Neural progenitor cell (in vitro differentiated cells): Measurements from ENCODE around the gene SH3D21. TPM values are rescaled to one million over a fixed set of nuclear protein-coding genes. Genes with fewer than 3 reads are reported as not detected.

Source experiments
- DNase-seq: peaks from one replicate; pipeline ENCODE4 v3.0.0-alpha.2; 2016; ENCODE audit warnings: low spot score
- H2AFZ ChIP-seq: fragments of 200-600 bp; sonication (generic); replicated peaks from 2 replicates; pipeline ENCODE4 v1.6.1; 2016; ENCODE audit warnings: antibody characterized with exemption
- H3F3A ChIP-seq: fragments of 200-600 bp; sonication (generic); 2 replicates; pipeline ENCODE4 v1.6.1; 2016; ENCODE audit warnings: antibody characterized with exemption, low read depth
- H3K27ac ChIP-seq: fragments of 200-600 bp; sonication (generic); 2 replicates; pipeline ENCODE4 v1.5.1; 2016; ENCODE audit warnings: mild to moderate bottlenecking
- H3K27me3 ChIP-seq: fragments of 200-600 bp; sonication (generic); 2 replicates; pipeline ENCODE4 v1.6.1; 2016; ENCODE audit warnings: mild to moderate bottlenecking, moderate library complexity
- H3K36me3 ChIP-seq: fragments of 200-600 bp; sonication (generic); 2 replicates; pipeline ENCODE4 v1.5.1; 2016
- H3K4me1 ChIP-seq: fragments of 200-600 bp; sonication (generic); 2 replicates; pipeline ENCODE4 v1.6.1; 2016; ENCODE audit warnings: mixed run types
- H3K4me2 ChIP-seq: fragments of 200-600 bp; sonication (generic); 2 replicates; pipeline ENCODE4 v1.6.1; 2016
- H3K4me3 ChIP-seq: fragments of 200-600 bp; sonication (generic); 2 replicates; pipeline ENCODE4 v1.5.1; 2016
- H3K79me2 ChIP-seq: fragments of 200-600 bp; sonication (generic); 2 replicates; pipeline ENCODE4 v1.6.1; 2016; ENCODE audit warnings: low read depth
- H3K9ac ChIP-seq: fragments of 200-600 bp; sonication (generic); 2 replicates; pipeline ENCODE4 v1.6.1; 2016
- H3K9me3 ChIP-seq: fragments of 200-600 bp; sonication (generic); 2 replicates; pipeline ENCODE4 v1.5.1; 2016; ENCODE audit warnings: low read depth
- H4K20me1 ChIP-seq: fragments of 200-600 bp; sonication (generic); 2 replicates; pipeline ENCODE4 v1.6.1; 2016; ENCODE audit warnings: low read depth
- H3K27ac Mint-ChIP-seq: 3 replicates; pipeline ENCODE4 v1.8.0; 2021; ENCODE audit warnings: mixed read lengths
- H3K27me3 Mint-ChIP-seq: 2 replicates; pipeline ENCODE4 v1.8.0; 2022; ENCODE audit warnings: low read depth, mild to moderate bottlenecking, inconsistent platforms, moderate library complexity, mixed read lengths; ENCODE audit not compliant: insufficient read depth
- H3K36me3 Mint-ChIP-seq: 3 replicates; pipeline ENCODE4 v1.8.0; 2021; ENCODE audit warnings: mixed read lengths
- H3K4me1 Mint-ChIP-seq: 3 replicates; pipeline ENCODE4 v1.8.0; 2021; ENCODE audit warnings: mixed read lengths
- H3K4me3 Mint-ChIP-seq: 3 replicates; pipeline ENCODE4 v1.8.0; 2021; ENCODE audit warnings: mild to moderate bottlenecking, moderate library complexity, mixed read lengths
- H3K9me3 Mint-ChIP-seq: 3 replicates; pipeline ENCODE4 v1.8.0; 2020; ENCODE audit warnings: mixed read lengths
- EZH2 ChIP-seq: fragments of 200-600 bp; sonication (generic); IDR thresholded peaks from 2 replicates; pipeline ENCODE4 v1.6.1; 2017; ENCODE audit warnings: antibody characterized with exemption, mild to moderate bottlenecking, moderate library complexity
- EZH2phosphoT487 ChIP-seq: fragments of 200-600 bp; sonication (generic); IDR thresholded peaks from 2 replicates; pipeline ENCODE4 v1.6.1; 2017; ENCODE audit warnings: antibody characterized with exemption
- total RNA-seq: library from RNA; depleted of rRNA; stranded (reverse); fragments of >200 nt; gene quantifications from 2 replicates; pipeline ENCODE4 v1.2.3, GENCODE V29; 2015; ENCODE audit warnings: low replicate concordance
- TF ChIP-seq, protein P1 (sequence below): fragments of 200-600 bp; sonication (generic); IDR thresholded peaks from 2 replicates; pipeline ENCODE4 v1.5.1; 2017; ENCODE audit warnings: antibody characterized with exemption, mild to moderate bottlenecking

Gene SH3D21
- total RNA-seq, 1 donor from 2014 or later: 6.1 TPM

DNA sequence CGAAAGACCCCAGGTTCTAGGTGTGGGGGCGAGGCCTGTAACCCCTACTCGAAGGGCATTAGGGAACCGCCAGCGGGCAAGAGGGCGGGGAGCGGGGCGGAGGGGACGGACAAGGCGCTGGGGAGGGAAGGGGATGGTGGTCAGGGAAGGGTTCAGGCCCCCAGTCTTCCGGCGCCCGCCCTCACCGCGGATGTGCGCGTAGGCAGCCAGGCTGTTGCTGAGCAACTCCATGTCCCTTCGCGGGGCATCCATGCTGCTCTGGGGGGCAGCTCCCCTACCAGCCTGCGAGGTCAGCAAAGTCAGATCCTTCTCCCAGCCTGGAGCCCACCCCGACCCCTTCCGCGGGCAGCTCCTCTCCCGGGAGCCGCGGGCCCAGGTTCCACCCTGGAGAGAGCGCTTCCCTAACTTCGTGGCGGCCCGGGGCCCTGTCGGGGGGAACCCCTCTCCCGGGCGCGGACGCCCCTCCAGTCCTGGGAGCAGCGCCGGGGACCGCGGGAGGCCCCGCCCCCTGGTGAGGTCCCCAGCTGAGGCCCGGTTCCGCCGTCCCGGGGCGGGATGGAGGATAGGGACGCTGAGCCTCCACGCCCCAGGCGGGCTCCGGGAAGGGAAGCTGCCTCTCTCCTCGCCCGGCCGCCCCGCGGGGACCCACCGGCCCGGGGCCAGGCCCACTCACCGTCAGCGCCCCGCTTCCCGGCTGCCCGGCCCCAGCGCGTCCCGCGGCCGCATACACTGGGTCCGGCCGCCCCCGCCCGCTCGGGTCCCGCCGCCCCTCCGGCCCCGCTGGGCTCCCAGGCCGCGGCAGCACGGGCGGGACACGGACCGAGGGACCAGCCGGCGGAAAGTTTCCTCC, 16.8 kb downstream of the SH3D21 start:
- H3K27ac Mint-ChIP-seq: no peak overlapping the region
- no peak overlapping the region for H3K27ac ChIP-seq

DNA sequence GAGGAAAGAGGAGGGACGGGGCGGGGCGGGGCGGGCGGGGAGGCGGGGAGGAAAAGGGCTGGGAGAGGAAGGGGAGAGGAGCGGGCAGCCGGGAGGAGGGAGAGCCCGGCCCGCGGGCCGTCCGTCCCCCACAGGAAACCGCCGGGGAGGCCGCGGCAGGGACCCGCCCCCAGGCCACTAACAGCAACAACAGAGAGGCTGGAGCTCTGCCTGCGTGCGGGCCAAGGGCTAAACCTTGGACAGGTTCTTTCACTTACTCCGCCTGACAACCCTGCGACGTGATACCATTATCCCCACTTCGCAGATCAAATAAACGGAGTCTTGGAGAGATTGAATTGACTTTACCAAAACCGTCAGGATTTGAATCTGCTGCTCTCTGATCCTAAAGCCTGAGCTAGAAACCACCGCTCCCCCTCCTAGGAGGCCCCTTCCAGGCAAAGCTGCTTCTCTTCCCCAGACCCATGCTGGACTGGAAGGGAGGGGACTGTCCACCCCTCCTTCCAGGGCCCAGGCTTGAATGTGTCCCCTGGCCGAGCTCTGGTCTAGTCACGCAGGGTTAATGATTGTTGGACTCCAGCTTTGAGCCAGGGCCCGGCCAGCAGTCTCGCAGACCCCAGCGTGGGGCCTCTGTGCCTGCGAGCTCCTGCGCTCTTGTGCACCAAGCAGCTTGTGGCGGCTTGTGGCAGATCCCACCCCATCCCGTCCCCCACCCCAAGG, 17.6 kb downstream of the SH3D21 start, which contains the start of gene EVA1B:
EVA1B (minus strand) TSS at position 10 of the 717 bp plus-strand sequence. CDS start 608 bp downstream, outside the sequence.
- H3K9ac ChIP-seq: no peak within 1 kb of the TSS
- DNase-seq: peak; percentile 75
- H3K9me3 ChIP-seq: no peaks in the 10 kb centered on the region
- H2AFZ ChIP-seq: no peak within 1 kb of the TSS
- peak within 1 kb of the TSS; percentile 78 for H3K4me3 ChIP-seq
- peak within 1 kb of the TSS; percentile 66 for H3K27ac Mint-ChIP-seq
- peaks cover 23% of the 10 kb centered on the region for H3K4me1 ChIP-seq
- H3K79me2 ChIP-seq: no peaks in the 10 kb centered on the region
- peaks cover 32% of the 10 kb centered on the region for H3F3A ChIP-seq
- H3K36me3 ChIP-seq: no peaks in the 10 kb centered on the region
- no peak for TF ChIP-seq EZH2phosphoT487
- H3K4me1 Mint-ChIP-seq: peaks cover 25% of the 10 kb centered on the region
- peaks cover 67% of the 10 kb centered on the region for H3K27me3 ChIP-seq
- no peak within 1 kb of the TSS for H3K27ac ChIP-seq
- no peaks in the 10 kb centered on the region for H3K9me3 Mint-ChIP-seq
- peak within 1 kb of the TSS; percentile 87 for H3K4me3 Mint-ChIP-seq
- H3K27me3 Mint-ChIP-seq: peaks cover 14% of the 10 kb centered on the region
- H4K20me1 ChIP-seq: peaks cover 28% of the 10 kb centered on the region
- peak within 1 kb of the TSS; percentile 95 for H3K4me2 ChIP-seq
- peaks cover 2% of the 10 kb centered on the region for H3K36me3 Mint-ChIP-seq

More for the DNA sequence above, 16.8 kb downstream of the SH3D21 start:
- Histone ChIP-seq H3K27me3 (peaks cover 67% of the 10 kb centered on the region), H3F3A (peaks cover 32% of the 10 kb centered on the region), H3K9ac (no peak overlapping the region), H3K79me2 (no peaks in the 10 kb centered on the region), H2AFZ (no peak overlapping the region), H3K4me1 (peaks cover 23% of the 10 kb centered on the region), H3K36me3 (no peaks in the 10 kb centered on the region), H3K9me3 (no peaks in the 10 kb centered on the region), H3K4me2 (peak overlapping the region; percentile 95), H3K4me3 (peak overlapping the region; percentile 78), H4K20me1 (peaks cover 28% of the 10 kb centered on the region)
- H3K27me3 Mint-ChIP-seq: peaks cover 14% of the 10 kb centered on the region
- peaks cover 5% of the 10 kb centered on the region for H3K36me3 Mint-ChIP-seq
- TF ChIP-seq EZH2phosphoT487 (peak; percentile 75), EZH2 (peak; percentile 71)
- TF ChIP-seq, protein P1, sequence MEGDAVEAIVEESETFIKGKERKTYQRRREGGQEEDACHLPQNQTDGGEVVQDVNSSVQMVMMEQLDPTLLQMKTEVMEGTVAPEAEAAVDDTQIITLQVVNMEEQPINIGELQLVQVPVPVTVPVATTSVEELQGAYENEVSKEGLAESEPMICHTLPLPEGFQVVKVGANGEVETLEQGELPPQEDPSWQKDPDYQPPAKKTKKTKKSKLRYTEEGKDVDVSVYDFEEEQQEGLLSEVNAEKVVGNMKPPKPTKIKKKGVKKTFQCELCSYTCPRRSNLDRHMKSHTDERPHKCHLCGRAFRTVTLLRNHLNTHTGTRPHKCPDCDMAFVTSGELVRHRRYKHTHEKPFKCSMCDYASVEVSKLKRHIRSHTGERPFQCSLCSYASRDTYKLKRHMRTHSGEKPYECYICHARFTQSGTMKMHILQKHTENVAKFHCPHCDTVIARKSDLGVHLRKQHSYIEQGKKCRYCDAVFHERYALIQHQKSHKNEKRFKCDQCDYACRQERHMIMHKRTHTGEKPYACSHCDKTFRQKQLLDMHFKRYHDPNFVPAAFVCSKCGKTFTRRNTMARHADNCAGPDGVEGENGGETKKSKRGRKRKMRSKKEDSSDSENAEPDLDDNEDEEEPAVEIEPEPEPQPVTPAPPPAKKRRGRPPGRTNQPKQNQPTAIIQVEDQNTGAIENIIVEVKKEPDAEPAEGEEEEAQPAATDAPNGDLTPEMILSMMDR: no peak
- H3K4me1 Mint-ChIP-seq: peaks cover 25% of the 10 kb centered on the region
- peak overlapping the region; percentile 83 for H3K4me3 Mint-ChIP-seq
- H3K9me3 Mint-ChIP-seq: no peaks in the 10 kb centered on the region
- peak; percentile 69 for DNase-seq

DNA sequence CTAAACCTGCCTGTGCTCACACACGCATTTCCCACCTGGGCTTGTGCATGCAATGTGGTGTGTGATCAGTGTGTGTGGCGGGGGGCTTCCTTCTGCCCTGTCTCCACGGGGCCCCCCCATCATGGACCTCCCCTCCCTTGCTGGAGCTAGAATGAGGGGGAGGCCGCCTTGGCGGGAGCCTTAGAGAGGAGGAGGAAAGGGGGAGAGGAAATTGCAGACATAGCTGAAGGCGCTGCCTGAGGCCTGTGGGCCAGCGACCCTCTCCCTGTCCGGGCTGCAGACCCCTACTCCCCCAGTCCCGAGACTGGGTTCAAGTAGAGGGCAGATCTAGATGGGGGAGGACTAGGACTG, 18.2 kb downstream of the SH3D21 start:
- Histone ChIP-seq H3K9ac (no peak overlapping the region), H3K79me2 (no peaks in the 10 kb centered on the region), H4K20me1 (peaks cover 28% of the 10 kb centered on the region), H3K4me1 (peaks cover 23% of the 10 kb centered on the region), H3K9me3 (no peaks in the 10 kb centered on the region), H3K4me2 (peak overlapping the region; percentile 95), H3K27ac (no peak overlapping the region), H3K4me3 (peak overlapping the region; percentile 78), H3F3A (peaks cover 32% of the 10 kb centered on the region), H2AFZ (no peak overlapping the region), H3K27me3 (peaks cover 61% of the 10 kb centered on the region), H3K36me3 (no peaks in the 10 kb centered on the region)
- Mint-ChIP-seq H3K36me3 (peaks cover 2% of the 10 kb centered on the region), H3K9me3 (no peaks in the 10 kb centered on the region), H3K27ac (no peak overlapping the region), H3K27me3 (peaks cover 15% of the 10 kb centered on the region), H3K4me3 (peak overlapping the region; percentile 87), H3K4me1 (peaks cover 27% of the 10 kb centered on the region)
- DNase-seq: no peak
- no peak for TF ChIP-seq EZH2
- TF ChIP-seq, protein P1: no peak
- no peak for TF ChIP-seq EZH2phosphoT487
